Stimulated activated memory B cell treated with anti-CD40 and anti-IgM and Interleukin-4, amounts not matched to agents 10 μg/mL and 1 μg/mL and 100 μg/mL, for 72 hours (primary cell): ENCODE measurements around the gene PACS2.

ENCODE experiments used
- ATAC-seq: fragments of 150-1000 bp; cut with Tn5 transposase; 2 replicates; pipeline ENCODE4 v1.10.0; 2021
- H3K27ac Mint-ChIP-seq: one replicate; pipeline ENCODE4 v1.8.0; 2022; ENCODE audit warnings: mild to moderate bottlenecking, mixed read lengths
- H3K27me3 Mint-ChIP-seq: one replicate; pipeline ENCODE4 v1.8.0; 2022; ENCODE audit warnings: mixed read lengths
- H3K36me3 Mint-ChIP-seq: one replicate; pipeline ENCODE4 v1.8.0; 2022; ENCODE audit warnings: mixed read lengths
- H3K4me1 Mint-ChIP-seq: one replicate; pipeline ENCODE4 v1.8.0; 2022; ENCODE audit warnings: mixed read lengths
- H3K4me3 Mint-ChIP-seq: one replicate; pipeline ENCODE4 v1.8.0; 2022; ENCODE audit warnings: mild to moderate bottlenecking, moderate library complexity, mixed read lengths
- H3K9me3 Mint-ChIP-seq: one replicate; pipeline ENCODE4 v1.8.0; 2022; ENCODE audit warnings: mixed read lengths

The PACS2 gene

DNA sequence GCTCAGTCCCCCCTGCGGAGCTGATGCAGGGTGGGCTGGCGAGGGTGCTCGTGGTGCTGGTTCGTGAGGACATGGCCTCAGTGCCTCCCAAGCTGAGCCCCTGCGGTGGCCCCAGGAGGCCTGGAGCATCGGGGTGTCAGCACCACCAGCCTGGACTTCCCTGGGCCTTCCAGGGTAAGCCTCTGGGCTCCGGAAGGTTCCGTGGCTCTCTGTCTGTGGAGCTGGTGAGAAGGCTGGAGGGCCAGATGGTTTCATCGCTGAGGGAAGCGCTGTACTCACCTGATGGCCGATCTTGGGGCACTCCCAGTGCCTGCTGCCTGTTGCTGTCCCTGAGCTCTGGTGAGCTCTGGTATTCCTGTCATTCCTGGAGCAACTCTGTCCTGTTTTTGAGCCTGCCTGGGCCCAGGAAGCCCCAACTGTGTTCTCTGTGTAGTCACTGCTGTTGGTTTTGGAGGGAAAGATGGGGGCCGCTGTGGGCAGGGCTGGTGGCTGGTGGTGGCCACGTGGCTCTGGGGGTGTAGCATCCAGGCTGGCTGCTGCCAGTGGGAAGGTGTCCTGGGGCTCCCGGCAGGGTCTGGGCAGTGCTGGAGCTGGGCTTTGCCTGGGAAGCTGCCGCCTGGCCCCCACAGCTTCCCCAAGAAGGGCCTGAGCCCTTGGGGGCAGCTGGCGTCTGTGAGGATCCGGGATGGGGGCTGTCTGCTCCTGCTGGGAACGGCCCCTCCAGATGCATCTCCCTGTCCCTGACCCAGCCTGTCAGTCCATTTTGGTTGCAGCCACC, 123.4 kb downstream of the PACS2 start:
- no peaks in the 10 kb centered on the region for H3K27me3 Mint-ChIP-seq
- ATAC-seq = no peak
- H3K27ac Mint-ChIP-seq = no peak overlapping the region
- H3K9me3 Mint-ChIP-seq = no peaks in the 10 kb centered on the region
- H3K4me3 Mint-ChIP-seq = no peak overlapping the region
- H3K4me1 Mint-ChIP-seq = peaks cover 19% of the 10 kb centered on the region
- peaks cover 24% of the 10 kb centered on the region for H3K36me3 Mint-ChIP-seq

DNA sequence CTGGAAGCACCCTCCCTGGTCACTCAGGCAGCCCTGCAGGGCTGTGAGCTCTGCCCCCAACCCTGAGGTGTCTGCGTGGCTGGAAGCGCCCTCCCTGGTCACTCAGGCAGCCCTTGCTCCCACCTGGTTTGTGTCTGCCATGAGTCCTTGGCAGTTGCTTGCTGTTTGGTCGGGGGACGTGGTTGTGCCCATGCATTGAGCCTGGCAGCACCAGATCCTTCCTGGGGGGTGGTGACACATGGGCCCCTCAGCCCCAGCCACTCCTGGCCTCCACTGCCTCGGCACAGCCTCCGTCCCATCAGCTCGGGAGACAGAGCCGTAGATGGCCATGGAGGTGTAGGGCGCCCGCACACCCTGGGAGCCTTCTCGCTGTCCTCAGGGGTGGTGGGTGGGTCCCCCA, 124.6 kb downstream of the PACS2 start:
- H3K36me3 Mint-ChIP-seq = peaks cover 30% of the 10 kb centered on the region
- H3K27me3 Mint-ChIP-seq = no peaks in the 10 kb centered on the region
- no peaks in the 10 kb centered on the region for H3K9me3 Mint-ChIP-seq
- H3K4me3 Mint-ChIP-seq = no peak overlapping the region
- no peak for ATAC-seq
- H3K27ac Mint-ChIP-seq = no peak overlapping the region
- peaks cover 19% of the 10 kb centered on the region for H3K4me1 Mint-ChIP-seq

DNA sequence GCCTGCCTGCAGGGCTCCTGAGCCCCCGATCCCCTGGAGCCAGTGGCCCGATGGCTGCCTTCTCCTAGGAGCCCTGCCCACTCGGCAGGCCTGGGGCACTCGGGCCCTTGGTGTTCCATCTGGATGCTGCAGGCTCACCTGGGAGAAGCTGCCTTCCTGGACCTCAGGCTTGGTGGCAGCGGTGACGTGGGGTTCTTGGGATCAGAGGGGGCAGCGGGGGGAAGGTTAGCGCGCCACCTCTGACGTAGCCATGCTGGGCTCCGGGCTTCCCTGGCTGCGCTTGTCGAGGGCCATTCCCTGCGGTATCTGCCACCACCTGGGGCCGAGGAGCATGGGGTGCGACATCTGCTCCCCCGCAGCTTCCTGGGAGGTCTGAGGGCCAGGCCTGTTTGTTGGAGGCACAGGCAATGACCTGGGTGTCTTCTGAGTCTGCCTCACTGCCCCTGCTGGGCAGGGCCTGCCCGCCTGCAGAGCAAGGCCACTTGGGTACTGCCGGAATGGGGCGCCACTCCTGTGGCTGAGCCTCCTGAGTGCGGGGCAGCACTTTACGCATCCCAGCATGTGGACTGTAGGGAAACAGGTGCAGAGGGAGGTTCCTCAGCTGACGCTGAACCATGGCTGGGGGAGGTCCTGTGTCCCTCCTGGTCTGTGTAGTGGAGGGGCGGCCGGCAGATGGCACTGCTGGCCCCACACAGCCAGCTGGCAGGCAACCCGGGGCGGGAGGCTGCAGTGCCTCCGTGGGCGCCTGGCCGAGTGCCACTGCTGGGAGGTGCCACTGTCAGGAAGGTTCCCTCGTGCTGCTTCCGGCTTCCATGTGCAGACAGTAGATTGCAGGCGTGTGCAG, 125.4 kb downstream of the PACS2 start:
- ATAC-seq = no peak
- H3K4me1 Mint-ChIP-seq = peaks cover 16% of the 10 kb centered on the region
- H3K9me3 Mint-ChIP-seq = no peaks in the 10 kb centered on the region
- H3K27ac Mint-ChIP-seq = no peak overlapping the region
- peaks cover 30% of the 10 kb centered on the region for H3K36me3 Mint-ChIP-seq
- H3K4me3 Mint-ChIP-seq = no peak overlapping the region
- no peaks in the 10 kb centered on the region for H3K27me3 Mint-ChIP-seq

DNA sequence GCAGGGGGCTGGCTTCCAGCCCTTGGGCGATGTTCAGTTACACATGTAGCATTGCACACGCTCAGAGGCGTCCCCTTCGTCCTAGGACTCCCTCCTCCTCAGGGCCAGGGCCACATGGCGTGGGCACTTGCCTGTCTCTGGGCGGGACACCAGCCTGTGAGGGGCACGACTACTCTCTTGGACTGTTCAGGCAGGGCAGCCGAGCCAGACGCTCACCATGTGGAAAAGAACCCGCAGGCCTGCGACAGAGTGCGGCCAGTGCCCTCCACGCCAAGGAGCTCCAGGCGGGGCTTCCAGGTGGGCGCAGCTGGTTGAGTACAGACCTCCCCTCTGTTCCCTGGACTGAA, 126.0 kb downstream of the PACS2 start:
- Mint-ChIP-seq H3K4me3 (no peak overlapping the region), H3K9me3 (no peaks in the 10 kb centered on the region), H3K36me3 (peaks cover 30% of the 10 kb centered on the region), H3K27me3 (no peaks in the 10 kb centered on the region), H3K4me1 (peaks cover 10% of the 10 kb centered on the region), H3K27ac (no peak overlapping the region)
- no peak for ATAC-seq

DNA sequence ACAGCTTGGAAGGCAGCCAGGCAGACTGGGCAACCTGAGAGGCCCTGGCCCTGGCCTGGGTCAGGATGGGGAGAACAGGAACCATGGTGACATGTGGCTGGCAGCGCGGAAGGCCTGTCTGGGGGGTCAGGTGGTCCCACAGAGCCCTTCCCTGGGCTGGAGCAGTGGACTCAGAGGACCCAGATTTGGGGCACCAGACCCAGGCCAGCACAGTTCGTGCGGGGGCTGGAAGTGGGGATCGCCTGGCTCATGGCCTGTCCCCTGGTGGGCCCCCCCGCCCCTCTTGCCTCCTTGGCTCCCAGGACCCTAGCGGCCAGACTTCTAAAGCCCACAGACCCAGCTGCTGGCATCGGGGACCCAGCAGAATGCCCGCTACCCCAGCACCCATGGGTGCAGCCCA, 126.4 kb downstream of the PACS2 start:
- H3K36me3 Mint-ChIP-seq = peaks cover 30% of the 10 kb centered on the region
- H3K27me3 Mint-ChIP-seq = no peaks in the 10 kb centered on the region
- no peak overlapping the region for H3K27ac Mint-ChIP-seq
- ATAC-seq = no peak
- H3K4me3 Mint-ChIP-seq = no peak overlapping the region
- H3K9me3 Mint-ChIP-seq = no peaks in the 10 kb centered on the region
- H3K4me1 Mint-ChIP-seq = peaks cover 5% of the 10 kb centered on the region

DNA sequence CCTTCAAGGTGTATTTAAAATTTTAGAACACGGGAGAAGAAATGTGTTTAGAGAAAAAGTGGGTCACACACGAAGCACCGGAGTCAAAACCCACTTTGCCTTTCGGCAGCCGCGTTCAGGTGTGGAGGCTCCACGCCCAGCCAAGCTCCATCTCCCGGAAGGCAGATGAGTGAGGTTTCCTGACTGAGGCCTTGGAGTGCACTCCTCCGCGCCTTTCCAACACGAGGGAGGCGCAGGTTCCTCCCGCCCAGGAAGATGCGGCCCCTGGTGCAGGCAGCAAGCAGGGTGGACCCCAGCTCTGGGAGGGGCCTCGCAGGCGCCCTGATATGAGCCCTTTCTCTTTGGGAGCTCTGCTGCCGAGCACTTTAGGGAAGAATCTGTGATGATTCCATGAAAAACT, 127.6 kb downstream of the PACS2 start:
- no peaks in the 10 kb centered on the region for H3K4me1 Mint-ChIP-seq
- no peaks in the 10 kb centered on the region for H3K27me3 Mint-ChIP-seq
- peaks cover 21% of the 10 kb centered on the region for H3K36me3 Mint-ChIP-seq
- ATAC-seq = no peak
- no peak overlapping the region for H3K4me3 Mint-ChIP-seq
- no peak overlapping the region for H3K27ac Mint-ChIP-seq
- no peaks in the 10 kb centered on the region for H3K9me3 Mint-ChIP-seq

DNA sequence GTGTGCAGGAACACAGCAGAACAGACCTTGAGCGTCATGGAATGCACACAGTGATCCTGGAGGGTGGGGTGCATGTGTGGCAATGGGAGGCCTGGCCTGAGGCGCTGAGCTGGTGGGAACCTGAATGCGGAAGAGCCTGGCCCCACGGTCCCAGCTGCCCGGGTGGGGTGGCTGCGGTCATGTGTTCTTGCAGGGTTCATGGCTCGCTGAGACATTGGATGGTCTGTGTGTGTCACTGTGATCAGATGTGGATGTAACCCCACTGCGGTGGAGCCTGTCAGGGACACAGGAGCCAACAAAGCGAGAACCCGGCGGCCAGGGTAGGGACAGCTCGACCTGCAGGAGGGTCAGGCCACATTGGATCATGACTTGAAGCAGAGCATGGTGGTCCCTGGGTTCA, 128.3 kb downstream of the PACS2 start:
- Mint-ChIP-seq H3K36me3 (peaks cover 21% of the 10 kb centered on the region), H3K4me3 (no peak overlapping the region), H3K4me1 (peaks cover 2% of the 10 kb centered on the region), H3K9me3 (no peaks in the 10 kb centered on the region), H3K27ac (no peak overlapping the region), H3K27me3 (no peaks in the 10 kb centered on the region)
- no peak for ATAC-seq

DNA sequence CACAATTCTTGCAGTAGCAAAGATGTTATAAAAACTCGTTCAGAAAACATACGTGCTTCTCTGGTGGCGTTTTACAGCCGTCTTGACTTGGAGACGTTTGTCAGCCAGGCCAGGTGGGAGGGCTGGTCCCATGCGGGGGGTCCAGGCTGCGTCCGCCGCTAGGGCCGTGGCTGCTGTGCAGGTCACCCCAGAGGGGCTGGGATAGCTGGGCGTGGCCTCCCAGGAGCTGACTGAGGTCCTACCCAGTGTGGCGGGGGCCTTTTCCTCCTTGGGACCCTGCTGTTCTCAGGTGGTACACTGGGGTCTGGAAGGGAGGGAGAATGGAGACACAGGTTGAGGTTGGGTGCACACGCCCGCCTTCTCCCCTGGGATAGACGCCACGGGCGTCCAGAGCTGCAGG, 130.3 kb downstream of the PACS2 start:
- ATAC-seq = no peak
- H3K27ac Mint-ChIP-seq = no peak overlapping the region
- H3K27me3 Mint-ChIP-seq = no peaks in the 10 kb centered on the region
- H3K9me3 Mint-ChIP-seq = no peaks in the 10 kb centered on the region
- peaks cover 21% of the 10 kb centered on the region for H3K36me3 Mint-ChIP-seq
- no peak overlapping the region for H3K4me3 Mint-ChIP-seq
- peaks cover 10% of the 10 kb centered on the region for H3K4me1 Mint-ChIP-seq

DNA sequence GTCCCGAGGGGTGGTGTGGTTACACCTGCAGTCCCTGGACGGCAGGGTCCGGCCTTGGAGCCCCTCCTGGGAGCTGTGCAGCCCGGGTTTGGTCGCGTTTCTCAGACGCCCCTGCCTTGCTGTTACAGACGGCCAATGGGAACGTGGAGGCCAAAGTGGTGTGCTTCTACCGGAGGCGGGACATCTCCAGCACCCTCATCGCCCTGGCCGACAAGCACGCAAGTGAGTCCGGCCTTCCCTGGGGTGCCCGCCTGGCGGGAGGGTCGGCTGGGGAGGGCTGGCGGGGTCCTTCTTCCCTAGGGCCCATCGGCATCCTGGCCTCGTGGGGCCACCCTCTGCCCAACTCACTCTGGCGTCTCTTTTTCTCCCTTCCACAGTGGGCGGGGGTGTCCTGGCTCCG, 130.7 kb downstream of the PACS2 start:
- Mint-ChIP-seq H3K4me1 (peaks cover 10% of the 10 kb centered on the region), H3K36me3 (peaks cover 24% of the 10 kb centered on the region), H3K27me3 (no peaks in the 10 kb centered on the region), H3K9me3 (no peaks in the 10 kb centered on the region), H3K27ac (no peak overlapping the region), H3K4me3 (no peak overlapping the region)
- no peak for ATAC-seq

DNA sequence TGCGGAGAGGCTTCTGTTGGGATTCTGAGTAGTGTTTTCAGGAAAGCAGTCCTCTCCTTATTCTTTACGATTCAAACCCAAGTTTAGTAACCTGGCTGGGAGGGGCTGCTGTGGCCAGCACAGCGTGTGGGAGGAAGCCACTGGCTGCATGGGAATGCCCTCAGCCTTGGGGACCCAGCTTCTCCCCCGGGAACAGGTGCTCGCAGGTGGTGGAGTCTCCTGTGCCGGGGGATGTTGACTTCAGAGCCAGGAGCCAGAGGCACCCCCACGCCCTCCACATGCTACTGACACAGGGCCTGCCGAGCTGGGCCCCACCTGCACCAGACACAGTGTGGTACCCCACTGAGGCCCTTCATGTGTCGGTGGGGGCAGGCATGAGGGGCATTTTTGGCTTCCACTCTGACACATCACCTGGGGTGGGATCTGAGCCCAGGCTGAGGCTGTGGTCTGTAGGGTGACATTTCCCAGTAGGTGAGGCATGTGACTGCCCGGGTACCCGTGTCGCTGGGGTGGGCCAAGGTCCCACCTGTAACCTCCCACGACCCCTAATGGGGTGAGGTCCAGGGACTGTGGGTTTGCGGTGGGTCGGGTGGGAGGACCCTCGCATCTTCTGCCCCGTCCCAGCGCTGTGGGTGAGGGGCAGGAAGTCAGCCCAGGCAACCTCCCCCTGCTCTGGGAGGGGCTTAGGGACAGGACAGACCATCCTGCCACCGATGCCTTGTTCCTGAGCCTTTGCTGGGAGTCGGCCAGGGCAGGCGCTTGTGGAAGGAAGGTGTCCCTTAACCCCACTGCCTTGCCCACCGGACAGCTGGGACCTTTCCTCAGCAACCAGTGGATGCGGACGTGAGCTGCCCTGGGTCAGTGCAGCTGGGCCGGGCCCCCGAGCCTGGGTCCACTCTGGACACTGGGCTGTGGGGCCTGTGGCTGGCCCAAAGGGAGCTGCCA, 131.6 kb downstream of the PACS2 start:
- no peak overlapping the region for H3K27ac Mint-ChIP-seq
- no peak for ATAC-seq
- peaks cover 10% of the 10 kb centered on the region for H3K4me1 Mint-ChIP-seq
- H3K27me3 Mint-ChIP-seq = no peaks in the 10 kb centered on the region
- peaks cover 27% of the 10 kb centered on the region for H3K36me3 Mint-ChIP-seq
- H3K9me3 Mint-ChIP-seq = no peaks in the 10 kb centered on the region
- H3K4me3 Mint-ChIP-seq = no peak overlapping the region

DNA sequence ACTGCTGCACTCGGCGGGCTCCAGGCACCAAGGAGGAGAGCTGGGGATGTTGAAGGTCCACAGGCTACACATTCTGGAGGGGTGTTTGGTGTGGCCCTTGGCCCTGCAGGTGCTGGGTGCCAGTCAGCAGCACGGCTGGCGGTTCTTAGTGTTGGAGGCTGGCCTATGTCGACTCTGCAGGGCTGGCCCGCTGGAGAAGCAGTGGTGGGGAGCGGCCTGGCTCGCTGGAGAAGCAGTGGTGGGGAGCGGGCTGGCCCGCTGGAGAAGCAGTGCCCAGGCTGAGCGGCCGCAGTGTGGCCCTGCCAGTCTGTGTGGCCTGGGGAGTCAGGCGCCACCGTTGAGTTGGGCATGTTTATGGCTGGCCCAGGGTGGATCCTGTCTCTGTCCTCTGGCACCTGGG, 132.4 kb downstream of the PACS2 start:
- no peaks in the 10 kb centered on the region for H3K27me3 Mint-ChIP-seq
- H3K4me1 Mint-ChIP-seq = peaks cover 10% of the 10 kb centered on the region
- H3K27ac Mint-ChIP-seq = no peak overlapping the region
- no peaks in the 10 kb centered on the region for H3K9me3 Mint-ChIP-seq
- H3K36me3 Mint-ChIP-seq = peaks cover 23% of the 10 kb centered on the region
- no peak overlapping the region for H3K4me3 Mint-ChIP-seq
- no peak for ATAC-seq
